ENCODE data around the gene CDKN1C. TPM values are rescaled to one million over a fixed set of nuclear protein-coding genes. Genes with fewer than 3 reads are reported as not detected.

CDKN1C gene
- total and polyA plus RNA-seq, 4 donors = 2.6 to 10.2 (median 3.5) TPM

- H3K27ac ChIP-seq (ENCODE audit: low read depth in 1 of 2, low read length in 2 of 2) = no peak overlapping the region
Measured at GRCh38 chr11:2868506-2869133, 17.0 kb downstream of the CDKN1C start.

GRCh38 chr11:2867722-2868505 lies 17.7 kb downstream of the CDKN1C start:
- Histone ChIP-seq H3K27ac (ENCODE audit: low read depth in 1 of 2, low read length in 2 of 2) (no peak overlapping the region), H3K4me1 (ENCODE audit: control insufficient read depth in 4 of 4, insufficient read depth in 4 of 4, low read length in 3 of 4) (peaks cover 0 to 2% (median 0%) of the 10 kb centered on the region in 4 donors), H3K9ac (ENCODE audit: low read depth in 1 of 2, low read length in 2 of 2) (no peak overlapping the region), H3K36me3 (ENCODE audit: control insufficient read depth in 4 of 4, insufficient read depth in 3 of 4, low read depth in 1 of 4, low read length in 3 of 4) (no peaks in the 10 kb centered on the region), H3K27me3 (ENCODE audit: control insufficient read depth in 4 of 4, insufficient read depth in 4 of 4, low read length in 3 of 4) (peaks cover 0 to 5% (median 3%) of the 10 kb centered on the region in 4 donors), H3K4me3 (ENCODE audit: low read depth in 1 of 3, low read length in 3 of 3) (peak overlapping the region in 1 of 3 donors; percentile 12), H3K9me3 (ENCODE audit: control insufficient read depth in 4 of 4, low read length in 3 of 4) (peaks cover 0 to 6% (median under 1%) of the 10 kb centered on the region in 4 donors)
- no peak for DNase-seq (ENCODE audit: low spot score)
- no peak for TF ChIP-seq ATF3 (IDR thresholded peaks at IDR 0.05)
- no peak for TF ChIP-seq RAD21 (IDR thresholded peaks at IDR 0.05)
- no peak for TF ChIP-seq YY1 (IDR thresholded peaks at IDR 0.05)
- no peak for TF ChIP-seq FOXA2 (IDR thresholded peaks at IDR 0.05)
- 51% methylated on average over 25 of the region's 25 CpGs for WGBS

More at GRCh38 chr11:2868506-2869133, 17.0 kb downstream of the CDKN1C start:
- TF ChIP-seq GABPA (IDR thresholded peaks at IDR 0.05 in 1 of 2, conservative IDR thresholded peaks at IDR 0.05 in 1 of 2) = no peak
- no peak for TF ChIP-seq NR2F2 (IDR thresholded peaks at IDR 0.05)
- no peak for TF ChIP-seq JUND (IDR thresholded peaks at IDR 0.05)
- TF ChIP-seq YY1 (IDR thresholded peaks at IDR 0.05) = no peak
- TF ChIP-seq ZBTB33 (IDR thresholded peaks at IDR 0.05) = no peak
- no peak for TF ChIP-seq HNF4A (conservative IDR thresholded peaks at IDR 0.05)
- TF ChIP-seq FOXA2 (IDR thresholded peaks at IDR 0.05) = no peak
- TF ChIP-seq, protein P1, sequence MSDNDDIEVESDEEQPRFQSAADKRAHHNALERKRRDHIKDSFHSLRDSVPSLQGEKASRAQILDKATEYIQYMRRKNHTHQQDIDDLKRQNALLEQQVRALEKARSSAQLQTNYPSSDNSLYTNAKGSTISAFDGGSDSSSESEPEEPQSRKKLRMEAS (IDR thresholded peaks at IDR 0.05) = no peak
- TF ChIP-seq, protein P2, sequence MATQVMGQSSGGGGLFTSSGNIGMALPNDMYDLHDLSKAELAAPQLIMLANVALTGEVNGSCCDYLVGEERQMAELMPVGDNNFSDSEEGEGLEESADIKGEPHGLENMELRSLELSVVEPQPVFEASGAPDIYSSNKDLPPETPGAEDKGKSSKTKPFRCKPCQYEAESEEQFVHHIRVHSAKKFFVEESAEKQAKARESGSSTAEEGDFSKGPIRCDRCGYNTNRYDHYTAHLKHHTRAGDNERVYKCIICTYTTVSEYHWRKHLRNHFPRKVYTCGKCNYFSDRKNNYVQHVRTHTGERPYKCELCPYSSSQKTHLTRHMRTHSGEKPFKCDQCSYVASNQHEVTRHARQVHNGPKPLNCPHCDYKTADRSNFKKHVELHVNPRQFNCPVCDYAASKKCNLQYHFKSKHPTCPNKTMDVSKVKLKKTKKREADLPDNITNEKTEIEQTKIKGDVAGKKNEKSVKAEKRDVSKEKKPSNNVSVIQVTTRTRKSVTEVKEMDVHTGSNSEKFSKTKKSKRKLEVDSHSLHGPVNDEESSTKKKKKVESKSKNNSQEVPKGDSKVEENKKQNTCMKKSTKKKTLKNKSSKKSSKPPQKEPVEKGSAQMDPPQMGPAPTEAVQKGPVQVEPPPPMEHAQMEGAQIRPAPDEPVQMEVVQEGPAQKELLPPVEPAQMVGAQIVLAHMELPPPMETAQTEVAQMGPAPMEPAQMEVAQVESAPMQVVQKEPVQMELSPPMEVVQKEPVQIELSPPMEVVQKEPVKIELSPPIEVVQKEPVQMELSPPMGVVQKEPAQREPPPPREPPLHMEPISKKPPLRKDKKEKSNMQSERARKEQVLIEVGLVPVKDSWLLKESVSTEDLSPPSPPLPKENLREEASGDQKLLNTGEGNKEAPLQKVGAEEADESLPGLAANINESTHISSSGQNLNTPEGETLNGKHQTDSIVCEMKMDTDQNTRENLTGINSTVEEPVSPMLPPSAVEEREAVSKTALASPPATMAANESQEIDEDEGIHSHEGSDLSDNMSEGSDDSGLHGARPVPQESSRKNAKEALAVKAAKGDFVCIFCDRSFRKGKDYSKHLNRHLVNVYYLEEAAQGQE (IDR thresholded peaks at IDR 0.05) = no peak
- WGBS = 25% methylated on average over 16 of the region's 16 CpGs
- H3K36me3 ChIP-seq (ENCODE audit: control insufficient read depth in 4 of 4, insufficient read depth in 3 of 4, low read depth in 1 of 4, low read length in 3 of 4) = no peaks in the 10 kb centered on the region
- no peak for DNase-seq (ENCODE audit: low spot score)
- no peak overlapping the region for H3K9ac ChIP-seq (ENCODE audit: low read depth in 1 of 2, low read length in 2 of 2)
- peaks cover 0 to 6% (median under 1%) of the 10 kb centered on the region in 4 donors for H3K9me3 ChIP-seq (ENCODE audit: control insufficient read depth in 4 of 4, low read length in 3 of 4)
- peak overlapping the region in 1 of 3 donors; percentile 12 for H3K4me3 ChIP-seq (ENCODE audit: low read depth in 1 of 3, low read length in 3 of 3)
- no peaks in the 10 kb centered on the region for H3K4me1 ChIP-seq (ENCODE audit: control insufficient read depth in 4 of 4, insufficient read depth in 4 of 4, low read length in 3 of 4)
- H3K27me3 ChIP-seq (ENCODE audit: control insufficient read depth in 4 of 4, insufficient read depth in 4 of 4, low read length in 3 of 4) = peaks cover 0 to 3% (median 3%) of the 10 kb centered on the region in 4 donors

All from liver (tissue), 9 donors.